ENCODE data around the gene ENC1. TPM values are rescaled to one million over a fixed set of nuclear protein-coding genes. Genes with fewer than 3 reads are reported as not detected.

ENC1 gene
- total and polyA plus RNA-seq, 10 of the 15 experiments (the other 5 are each of a cell fraction or from before 2014, with no cell fraction given): 8.2 to 55.5 (median 32.1) TPM

- TF ChIP-seq, protein P1, sequence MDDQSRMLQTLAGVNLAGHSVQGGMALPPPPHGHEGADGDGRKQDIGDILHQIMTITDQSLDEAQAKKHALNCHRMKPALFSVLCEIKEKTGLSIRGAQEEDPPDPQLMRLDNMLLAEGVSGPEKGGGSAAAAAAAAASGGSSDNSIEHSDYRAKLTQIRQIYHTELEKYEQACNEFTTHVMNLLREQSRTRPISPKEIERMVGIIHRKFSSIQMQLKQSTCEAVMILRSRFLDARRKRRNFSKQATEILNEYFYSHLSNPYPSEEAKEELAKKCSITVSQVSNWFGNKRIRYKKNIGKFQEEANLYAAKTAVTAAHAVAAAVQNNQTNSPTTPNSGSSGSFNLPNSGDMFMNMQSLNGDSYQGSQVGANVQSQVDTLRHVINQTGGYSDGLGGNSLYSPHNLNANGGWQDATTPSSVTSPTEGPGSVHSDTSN (IDR thresholded peaks at IDR 0.05; ENCODE audit: insufficient replicate concordance, low read depth, low read length): no peak
- TF ChIP-seq MXI1 (IDR thresholded peaks at IDR 0.05; ENCODE audit: low read depth, low read length) (no peak), ZNF384 (IDR thresholded peaks at IDR 0.05; ENCODE audit: borderline replicate concordance, low read depth, low read length) (no peak)
Measured at GRCh38 chr5:74624931-74625505, 15.5 kb downstream of the ENC1 start (continued).

DNA sequence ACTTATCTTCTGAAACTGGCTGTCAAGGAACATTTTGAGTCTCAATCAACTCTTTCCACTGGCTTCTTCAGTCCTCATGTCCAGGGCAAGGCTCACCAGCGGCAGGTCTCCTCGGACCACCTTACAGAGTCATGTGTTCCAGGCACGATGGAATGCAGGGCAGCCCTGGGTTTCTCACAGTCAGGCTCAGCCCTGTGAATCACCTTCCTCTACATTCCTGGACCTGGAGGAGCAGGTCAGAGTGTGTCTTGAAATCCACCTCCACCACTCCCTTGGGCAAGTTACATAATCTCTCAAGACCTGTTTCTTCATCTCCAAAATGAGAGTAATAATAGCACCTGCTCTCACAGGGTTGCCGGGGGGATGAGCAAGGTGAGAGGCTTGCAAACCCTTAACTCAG lies 16.0 kb downstream of the ENC1 start:
- CTCF ChIA-PET: interaction anchor here (1.0 to 1.3 kb wide), 2 partner anchors 8 to 15 kb away, joined by 3 to 4 read pairs; no protein-coding TSS in a partner anchor
- H3K4me3 ChIP-seq: no peak overlapping the region
- DNase-seq (ENCODE audit: low read depth, low spot score): no peak
- RAD21 ChIA-PET (ENCODE audit: unreplicated experiment): interaction anchor here (0.9 to 1.5 kb wide), 3 partner anchors 10 to 722 kb away, joined by 3 to 4 read pairs (median 3); no protein-coding TSS in a partner anchor
- H4K20me1 ChIP-seq (ENCODE audit: control insufficient read depth, insufficient read depth): no peaks in the 10 kb centered on the region
- no peak for FAIRE-seq
- SMC1A ChIA-PET (ENCODE audit: uncharacterized antibody, unreplicated experiment): interaction anchor here (0.9 to 1.6 kb wide), 2 partner anchors 9 to 133 kb away, joined by 3 to 6 read pairs; no protein-coding TSS in a partner anchor
- intact Hi-C loops (cut with micrococcal nuclease; ENCODE audit: unreplicated experiment) (no loop called here), in situ Hi-C loops (cut with MboI) (no loop called here)
- H3K36me3 ChIP-seq (ENCODE audit: control insufficient read depth in 2 of 2, insufficient read depth in 2 of 2, low read length in 1 of 2): no peaks in the 10 kb centered on the region; a peak in 3 of 4 replicates
- POLR2A ChIA-PET: no interaction called here
- H3K79me2 ChIP-seq (ENCODE audit: control insufficient read depth, insufficient read depth, low read length): no peaks in the 10 kb centered on the region
- H3K27me3 ChIP-seq (replicated peaks in 1 of 2; ENCODE audit: control insufficient read depth in 2 of 2, insufficient read depth in 2 of 2, low read length in 1 of 2): no peaks in the 10 kb centered on the region
- no peak for ATAC-seq
- H3K4me2 ChIP-seq (ENCODE audit: control insufficient read depth, insufficient read depth): no peak overlapping the region
- H3K4me1 ChIP-seq (ENCODE audit: control insufficient read depth, insufficient read depth, low read length): no peaks in the 10 kb centered on the region; the same call in 1 of the 2 replicates
- no peak overlapping the region for H3K9ac ChIP-seq (ENCODE audit: control insufficient read depth, insufficient read depth, low read length)
- WGBS (ENCODE audit: insufficient coverage, insufficient replicate concordance, low lambda C conversion rate, missing lambda C conversion rate): 58% methylated on average over 4 of the region's 4 CpGs
- no TSS peak for BruUV-seq (replicated peaks)
- H3K9me3 ChIP-seq (replicated peaks; ENCODE audit: control insufficient read depth, insufficient read depth, low read length): no peaks in the 10 kb centered on the region; the same call in 2 of the 3 replicates
- H3K27ac ChIP-seq (ENCODE audit: control insufficient read depth, insufficient read depth): no peak overlapping the region
- no peak overlapping the region for H2AFZ ChIP-seq (ENCODE audit: control insufficient read depth, low read depth, low read length)
- TF ChIP-seq KDM1A (IDR thresholded peaks at IDR 0.05; ENCODE audit: borderline replicate concordance): no peak
- TF ChIP-seq REST (IDR thresholded peaks at IDR 0.05; ENCODE audit: low read depth, low read length): no peak
- TF ChIP-seq GATAD2B (conservative IDR thresholded peaks at IDR 0.05; ENCODE audit: low read depth): no peak
- TF ChIP-seq TCF12 (IDR thresholded peaks at IDR 0.05; ENCODE audit: low read depth, low read length): no peak
- no peak for TF ChIP-seq BRCA1 (IDR thresholded peaks at IDR 0.05; ENCODE audit: low read depth, low read length)
- no peak for TF ChIP-seq TAF1 (IDR thresholded peaks at IDR 0.05; ENCODE audit: borderline replicate concordance, low read depth, low read length)
- no peak for TF ChIP-seq ZNF217 (IDR thresholded peaks at IDR 0.05)
- TF ChIP-seq RELA (IDR thresholded peaks at IDR 0.05; ENCODE audit: borderline replicate concordance, partially characterized antibody): no peak
- TF ChIP-seq POLR2AphosphoS2 (IDR thresholded peaks at IDR 0.05; ENCODE audit: low read depth, low read length): no peak
- TF ChIP-seq RAD21 (IDR thresholded peaks at IDR 0.05; ENCODE audit: insufficient read depth, low read depth, low read length): no peak
- no peak for TF ChIP-seq PKNOX1 (IDR thresholded peaks at IDR 0.05)
- TF ChIP-seq CHD2 (IDR thresholded peaks at IDR 0.05; ENCODE audit: borderline replicate concordance, low read depth, low read length): no peak
- TF ChIP-seq CEBPB (IDR thresholded peaks at IDR 0.05; ENCODE audit: borderline replicate concordance in 1 of 2, low read depth in 2 of 2, low read length in 2 of 2): no peak
- no peak for TF ChIP-seq ZNF622 (IDR thresholded peaks at IDR 0.05)

Measured in GM12878 (cell line).